ENCODE data around the gene TPSD1.
"Not testable (repeated sequence)": the region's sequence is repeated elsewhere in the genome, so short reads cannot be mapped to it uniquely, and the experiment has no call there.

Gene TPSD1

DNA sequence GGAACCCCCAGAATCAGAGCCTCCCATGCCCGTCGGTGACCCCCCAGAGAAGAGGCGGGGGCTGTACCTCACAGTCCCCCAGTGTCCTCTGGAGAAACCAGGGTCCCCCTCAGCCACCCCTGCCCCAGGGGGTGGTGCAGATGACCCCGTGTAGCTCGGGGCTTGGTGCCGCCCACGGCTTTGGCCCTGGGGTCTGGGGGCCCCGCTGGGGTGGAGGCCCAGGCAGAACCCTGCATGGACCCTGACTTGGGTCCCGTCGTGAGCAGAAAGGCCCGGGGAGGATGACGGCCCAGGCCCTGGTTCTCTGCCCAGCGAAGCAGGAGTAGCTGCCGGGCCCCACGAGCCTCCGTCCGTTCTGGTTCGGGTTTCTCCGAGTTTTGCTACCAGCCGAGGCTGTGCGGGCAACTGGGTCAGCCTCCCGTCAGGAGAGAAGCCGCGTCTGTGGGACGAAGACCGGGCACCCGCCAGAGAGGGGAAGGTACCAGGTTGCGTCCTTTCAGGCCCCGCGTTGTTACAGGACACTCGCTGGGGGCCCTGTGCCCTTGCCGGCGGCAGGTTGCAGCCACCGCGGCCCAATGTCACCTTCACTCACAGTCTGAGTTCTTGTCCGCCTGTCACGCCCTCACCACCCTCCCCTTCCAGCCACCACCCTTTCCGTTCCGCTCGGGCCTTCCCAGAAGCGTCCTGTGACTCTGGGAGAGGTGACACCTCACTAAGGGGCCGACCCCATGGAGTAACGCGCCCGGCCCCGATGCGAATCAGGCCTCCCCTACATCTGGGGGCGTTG is 34.8 kb upstream of the TPSD1 start:
- DNase-seq: no peak

DNA sequence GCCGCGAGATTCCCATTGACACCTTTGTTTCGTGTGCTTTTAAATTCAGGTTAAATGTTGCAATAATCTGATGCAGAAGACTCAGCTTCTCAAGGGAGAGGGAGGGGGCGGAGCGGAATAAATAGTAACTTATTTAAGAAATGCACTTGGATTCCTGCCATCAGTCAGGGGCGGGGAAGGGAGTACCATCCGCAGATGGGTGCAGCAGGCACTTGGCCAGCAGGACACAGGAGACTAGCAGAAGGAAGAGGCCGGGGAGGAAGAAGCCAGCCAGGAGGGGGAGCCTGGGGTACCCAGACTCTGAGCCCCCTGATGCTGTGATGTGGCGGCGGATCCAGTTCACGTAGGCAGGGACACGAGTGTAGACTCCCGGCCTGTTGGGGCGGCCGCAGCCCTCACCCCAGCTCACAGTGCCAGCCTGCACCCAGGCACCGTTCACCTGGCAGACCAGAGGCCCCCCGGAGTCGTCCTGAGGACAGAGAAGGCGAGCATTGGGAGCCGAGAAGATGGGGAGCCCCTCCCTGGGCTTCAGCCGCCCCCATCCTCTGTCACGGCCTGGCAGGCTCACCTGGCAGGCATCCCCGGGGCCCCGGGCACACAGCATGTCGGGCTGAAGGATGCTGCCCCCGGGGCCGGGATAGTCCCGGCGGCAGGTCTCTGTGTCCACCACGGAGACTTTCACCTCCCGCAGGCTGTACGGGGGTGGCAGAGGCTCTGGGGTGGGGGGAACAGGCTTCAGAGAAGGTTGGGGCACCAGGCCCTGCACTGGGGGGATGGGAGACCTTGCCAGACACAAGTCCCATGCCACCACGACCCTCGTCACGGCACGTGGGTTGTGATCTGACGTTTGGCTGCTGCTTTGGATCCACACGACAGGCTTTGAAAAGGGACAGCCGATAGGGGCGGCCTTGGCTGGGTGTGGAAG is 34.0 kb upstream of the TPSD1 start:
- DNase-seq: peak in 18 of 56 donors; percentile 3 to 56 (median 18)

- no peak for DNase-seq
Observed at GRCh38 chr16:1222553-1223354, 33.1 kb upstream of the TPSD1 start.

- DNase-seq: no peak
Observed at GRCh38 chr16:1223355-1224214, 32.3 kb upstream of the TPSD1 start.

GRCh38 chr16:1224558-1224957 is 31.3 kb upstream of the TPSD1 start:
- no peak for DNase-seq

DNA sequence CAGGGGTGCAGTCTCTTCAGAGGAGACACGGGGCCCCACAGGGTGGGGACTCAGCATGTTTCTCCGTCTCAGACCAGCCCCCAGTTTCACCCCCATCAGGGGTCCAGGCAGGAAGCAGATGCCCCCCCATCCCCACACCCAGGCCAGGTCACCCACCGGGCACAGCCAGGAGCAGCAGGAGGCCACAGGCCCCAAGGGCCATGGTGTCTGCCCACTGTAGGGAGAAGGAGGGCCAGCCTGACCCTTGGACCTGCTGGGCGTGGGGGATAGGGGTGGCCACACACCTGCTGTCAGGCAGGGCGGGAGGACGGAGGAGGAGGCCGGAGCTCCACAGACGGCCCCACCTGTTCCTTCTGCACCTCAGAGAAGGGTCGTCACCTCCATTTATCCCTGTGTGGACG is 30.8 kb upstream of the TPSD1 start, which contains the start of gene TPSG1:
Gene TPSG1, minus strand, starts transcription at position 218 of the 401 bp plus-strand sequence. Its CDS starts 16 bp downstream, at position 202.
- DNase-seq: no peak

- not testable (repeated sequence) for DNase-seq
Observed at GRCh38 chr16:1225728-1226311, 30.0 kb upstream of the TPSD1 start.

GRCh38 chr16:1226692-1227091 is 29.2 kb upstream of the TPSD1 start:
- not testable (repeated sequence) for DNase-seq

DNA sequence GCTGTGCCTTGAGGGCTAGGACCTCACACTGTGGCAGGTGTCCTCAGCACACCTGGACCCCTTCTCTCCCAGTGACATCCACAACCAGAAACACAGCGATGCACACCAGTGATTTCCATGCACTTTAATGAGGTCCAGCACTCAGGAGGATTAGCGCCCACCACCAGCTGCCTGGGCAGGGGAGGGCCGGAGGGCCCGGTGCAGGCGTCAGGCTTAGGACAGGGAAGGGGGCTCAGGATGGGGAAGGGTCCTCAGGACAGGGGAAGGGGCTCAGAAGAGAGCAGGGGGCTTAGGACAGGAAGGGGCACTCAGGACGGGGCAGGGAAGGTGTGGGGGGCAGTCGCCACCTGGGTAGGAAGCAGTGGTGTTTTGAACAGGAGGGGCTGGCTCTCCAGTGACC is 27.6 kb upstream of the TPSD1 start:
- DNase-seq: not testable (repeated sequence)

DNA sequence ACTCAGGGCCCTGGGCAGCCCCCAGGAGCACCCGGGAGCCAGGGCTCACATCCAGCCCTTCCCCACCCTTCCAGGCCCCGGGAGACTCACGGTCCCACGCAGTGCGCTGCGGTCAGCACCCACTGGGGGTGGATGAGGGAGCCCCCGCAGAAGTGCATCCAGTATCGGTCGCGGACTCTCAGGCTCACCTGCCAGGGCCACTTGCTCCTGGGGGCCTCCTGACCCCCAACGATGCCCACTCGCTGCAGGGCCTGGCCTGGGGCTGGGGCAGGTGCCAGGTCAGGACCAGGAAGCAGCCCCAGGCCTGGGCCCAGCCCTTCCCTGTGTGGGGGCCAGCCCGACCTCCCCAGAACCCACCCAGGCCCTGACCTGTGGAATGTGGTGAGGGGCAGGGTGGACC is 26.4 kb upstream of the TPSD1 start:
- not testable (repeated sequence) for DNase-seq

DNA sequence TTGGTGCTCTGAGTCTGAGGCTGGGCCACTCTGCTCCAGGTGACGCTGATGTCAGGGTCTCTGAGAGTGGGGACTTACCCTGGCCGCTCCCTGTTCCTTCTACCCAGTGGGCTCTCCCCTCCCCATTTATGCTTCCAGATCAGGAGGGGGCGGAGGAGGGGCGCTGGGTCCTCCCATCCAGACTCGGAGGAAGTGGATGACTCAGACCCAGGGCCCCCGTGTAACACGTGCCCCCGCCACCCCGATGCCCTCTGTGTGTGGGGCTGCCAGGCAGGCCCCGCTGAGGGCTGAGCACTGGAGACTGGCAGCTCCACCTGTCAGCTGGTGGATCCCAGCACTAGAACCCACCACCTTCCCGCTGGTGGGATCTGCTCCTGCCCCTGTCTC is 25.8 kb upstream of the TPSD1 start, which contains the start of gene TPSB2:
Gene TPSB2, minus strand, starts transcription at position 101 of the 387 bp plus-strand sequence. CDS start 233 bp downstream, outside the sequence.
- DNase-seq: not testable (repeated sequence)

DNA sequence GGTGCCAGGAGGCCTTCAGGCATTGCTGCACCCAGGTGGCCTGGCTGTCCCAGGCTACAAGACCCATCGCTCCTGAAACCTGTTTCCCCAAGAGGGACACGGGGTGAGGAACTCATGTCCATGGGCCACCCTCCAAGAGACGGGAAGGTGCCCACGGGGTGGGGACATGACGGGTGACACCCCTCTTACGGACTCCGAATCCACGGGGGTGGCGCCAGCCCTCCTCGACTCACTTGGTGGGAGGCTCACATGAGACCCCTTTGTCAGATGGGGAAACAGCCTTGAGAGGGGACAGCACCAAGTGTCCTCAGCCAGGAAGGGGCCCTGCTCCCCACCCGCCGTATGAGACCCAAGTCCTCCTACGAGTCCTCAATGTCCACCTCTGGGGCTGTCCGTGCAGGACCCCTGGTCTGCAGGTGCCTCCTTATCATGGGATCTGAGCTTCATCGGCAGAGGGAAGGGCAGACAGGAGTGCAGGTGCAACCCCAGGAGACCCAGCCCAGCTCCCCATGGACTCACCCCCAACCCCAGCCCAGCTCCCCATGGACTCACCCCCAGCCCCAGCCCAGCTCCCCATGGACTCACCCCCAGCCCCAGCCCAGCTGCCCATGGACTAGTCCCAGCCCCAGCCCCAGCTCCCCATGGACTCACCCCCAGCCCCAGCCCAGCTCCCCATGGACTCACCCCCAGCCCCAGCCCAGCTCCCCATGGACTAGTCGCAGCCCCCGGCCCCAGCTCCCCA is 25.2 kb upstream of the TPSD1 start:
- DNase-seq: not testable (repeated sequence)

DNA sequence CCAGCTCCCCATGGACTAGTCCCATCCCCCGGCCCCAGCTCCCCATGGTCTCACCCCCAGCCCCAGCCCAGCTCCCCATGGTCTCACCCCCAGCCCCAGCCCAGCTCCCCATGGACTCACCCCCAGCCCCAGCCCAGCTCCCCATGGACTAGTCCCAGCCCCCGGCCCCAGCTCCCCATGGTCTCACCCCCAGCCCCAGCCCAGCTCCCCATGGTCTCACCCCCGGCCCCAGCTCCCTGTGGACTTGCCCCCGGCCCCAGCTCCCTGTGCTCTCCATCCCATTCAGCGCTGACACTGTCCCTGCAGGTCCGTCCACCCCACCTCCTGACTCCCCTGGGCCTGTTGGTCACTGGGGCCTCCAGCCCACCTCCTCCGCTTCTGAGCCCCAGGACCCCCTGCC is 24.6 kb upstream of the TPSD1 start:
- not testable (repeated sequence) for DNase-seq

DNA sequence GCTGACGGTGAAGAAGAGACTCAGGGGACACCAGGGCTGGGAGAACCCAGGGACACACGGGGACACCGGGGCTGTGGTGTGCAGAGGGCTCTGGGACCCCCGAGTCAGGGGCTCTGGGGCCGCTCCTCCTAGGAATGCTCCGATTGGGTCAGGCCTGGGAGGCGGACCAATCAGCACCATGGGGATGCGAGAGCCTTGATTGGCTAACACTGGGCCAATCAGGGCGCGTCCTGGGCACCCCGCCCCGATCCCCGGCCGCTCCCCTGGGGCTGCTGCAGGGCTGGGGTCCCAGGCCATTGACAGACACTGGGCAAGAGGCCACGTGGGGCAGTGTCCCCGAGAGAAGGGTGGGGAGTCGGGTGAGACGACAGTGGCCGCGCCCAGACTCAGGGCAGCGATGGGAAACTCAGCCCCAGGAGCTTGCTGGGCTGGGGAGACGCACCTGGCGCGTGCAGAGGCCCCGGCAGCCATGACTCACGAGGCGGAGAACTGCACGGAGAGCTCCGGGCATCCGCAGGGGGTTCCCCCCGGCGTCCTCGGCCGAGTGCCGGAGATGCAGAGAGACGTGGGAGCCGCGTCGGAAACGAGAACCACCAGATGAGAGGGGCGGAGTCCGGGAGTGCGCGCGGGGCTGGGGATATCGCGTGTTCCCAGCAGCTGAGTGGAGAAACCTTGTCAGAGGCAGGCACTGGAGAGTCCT is 23.7 kb upstream of the TPSD1 start:
- not testable (repeated sequence) for DNase-seq

DNA sequence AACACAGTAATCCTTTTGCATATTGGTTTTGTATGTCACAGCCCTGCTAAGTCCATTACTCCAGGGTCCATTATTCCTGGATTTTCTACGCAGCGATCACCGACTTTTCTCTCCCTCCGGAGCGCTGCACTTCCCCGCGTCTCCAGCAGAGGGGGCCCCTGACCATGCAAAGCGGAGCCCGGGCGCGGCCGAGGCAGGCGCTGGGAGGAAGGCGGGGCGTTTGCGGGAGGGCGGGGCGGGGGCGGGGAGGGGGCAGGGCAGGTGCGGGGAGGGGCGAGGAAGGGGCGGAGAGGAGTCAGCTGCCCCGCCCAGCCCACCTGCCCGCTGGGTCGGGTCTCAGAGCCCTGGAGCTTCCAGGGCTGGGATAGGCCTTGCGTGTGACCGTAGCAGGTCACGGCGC is 19.2 kb upstream of the TPSD1 start:
- DNase-seq: not testable (repeated sequence)

DNA sequence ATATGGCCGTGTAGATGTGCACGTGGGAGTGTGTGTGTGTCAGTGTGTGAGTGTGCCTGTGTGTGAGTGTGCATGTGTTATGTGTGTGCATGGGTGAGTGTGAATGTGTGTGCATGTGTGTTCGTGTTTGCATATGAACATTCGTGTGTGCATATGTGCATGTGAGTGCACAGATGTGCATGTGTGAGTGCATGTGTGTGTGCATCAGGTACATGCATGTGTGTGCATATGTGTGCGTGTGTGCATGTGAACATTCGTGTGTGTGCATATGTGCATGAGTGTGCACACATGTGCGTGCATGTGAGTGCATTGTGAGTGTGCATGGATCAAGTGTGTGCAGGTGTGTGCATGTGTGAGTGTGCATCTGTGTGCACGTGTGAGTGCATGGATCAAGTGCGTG is 17.9 kb upstream of the TPSD1 start:
- no peak for DNase-seq

GRCh38 chr16:1238909-1239308 is 17.0 kb upstream of the TPSD1 start:
- peak in 1 of 56 donors; percentile 16 for DNase-seq

- not testable (repeated sequence) for DNase-seq
Observed at GRCh38 chr16:1239575-1239974, 16.3 kb upstream of the TPSD1 start.
